HS-27A (cell line): ENCODE data around the gene NT5DC1.
A peak's percentile ranks its signal among the peaks of the same experiment; 100 is the strongest.

Experiments
- DNase-seq: peaks from one replicate; pipeline ENCODE4 v3.0.0-alpha.2; 2012; ENCODE audit warnings: low read depth, missing footprints

Gene NT5DC1

GRCh38 chr6:116100419-116101301 is at the start of gene NT5DC1:
NT5DC1 (plus strand) TSS chr6:116100853; CDS start chr6:116100931, 78 bp downstream.
- DNase-seq = peak; percentile 61

GRCh38 chr6:116051244-116051643 is 49.4 kb upstream of the NT5DC1 start:
- DNase-seq = no peak

- DNase-seq = no peak
Observed at GRCh38 chr6:116055513-116055912, 45.1 kb upstream of the NT5DC1 start.

GRCh38 chr6:116057766-116058165 is 42.9 kb upstream of the NT5DC1 start:
- no peak for DNase-seq

GRCh38 chr6:116059713-116060571 is 40.7 kb upstream of the NT5DC1 start:
- DNase-seq = no peak

- DNase-seq = no peak
Observed at GRCh38 chr6:116060572-116061283, 39.9 kb upstream of the NT5DC1 start, which contains the start of gene FRK. FRK (minus strand) TSS chr6:116060891; CDS start chr6:116060311, 580 bp downstream.

- no peak for DNase-seq
Observed at GRCh38 chr6:116062496-116062895, 38.2 kb upstream of the NT5DC1 start.

GRCh38 chr6:116064666-116065065 is 36.0 kb upstream of the NT5DC1 start:
- no peak for DNase-seq

GRCh38 chr6:116066789-116067188 is 33.9 kb upstream of the NT5DC1 start:
- DNase-seq = no peak

- DNase-seq = no peak
Observed at GRCh38 chr6:116070101-116070500, 30.6 kb upstream of the NT5DC1 start.

GRCh38 chr6:116070616-116071389 is 29.9 kb upstream of the NT5DC1 start:
- DNase-seq = no peak

- DNase-seq = no peak
Observed at GRCh38 chr6:116072368-116072767, 28.3 kb upstream of the NT5DC1 start.

- DNase-seq = no peak
Observed at GRCh38 chr6:116073765-116074440, 26.8 kb upstream of the NT5DC1 start.

GRCh38 chr6:116074732-116075390 is 25.8 kb upstream of the NT5DC1 start:
- DNase-seq = no peak

- no peak for DNase-seq
Observed at GRCh38 chr6:116078522-116078921, 22.1 kb upstream of the NT5DC1 start.

- no peak for DNase-seq
Observed at GRCh38 chr6:116078945-116079344, 21.7 kb upstream of the NT5DC1 start.

- DNase-seq = no peak
Observed at GRCh38 chr6:116083052-116083451, 17.6 kb upstream of the NT5DC1 start.

- DNase-seq = no peak
Observed at GRCh38 chr6:116084284-116084683, 16.4 kb upstream of the NT5DC1 start.

- DNase-seq = no peak
Observed at GRCh38 chr6:116087437-116088027, 13.1 kb upstream of the NT5DC1 start.

GRCh38 chr6:116088946-116089345 is 11.7 kb upstream of the NT5DC1 start:
- no peak for DNase-seq
